NCI-H524 treated with DMSO at 0.1 percent for 48 hours (cell line): ENCODE results near the gene PCBP2.

Experiments
- DNase-seq: peaks from one replicate; lab custom pipeline; 2025; lab: John Stamatoyannopoulos, UW

PCBP2 gene

GRCh38 chr12:53493610-53494391, 41.9 kb downstream of the PCBP2 start:
- no peak for DNase-seq

GRCh38 chr12:53495903-53496751, 44.2 kb downstream of the PCBP2 start:
- no peak for DNase-seq

GRCh38 chr12:53496752-53497032, 44.8 kb downstream of the PCBP2 start:
- no peak for DNase-seq

- DNase-seq = no peak
These were observed 45.6 kb downstream of the PCBP2 start for GRCh38 chr12:53497461-53497860.

GRCh38 chr12:53498235-53498630, 46.3 kb downstream of the PCBP2 start:
- no peak for DNase-seq

- DNase-seq = no peak
These were observed 47.6 kb downstream of the PCBP2 start, which contains the start of gene MAP3K12 for GRCh38 chr12:53499266-53500141. Gene MAP3K12, minus strand, starts transcription at chr12:53499458. Its CDS starts 12,067 bp downstream, at chr12:53487391.

GRCh38 chr12:53500142-53500775, 48.4 kb downstream of the PCBP2 start:
- DNase-seq = no peak

GRCh38 chr12:53500776-53501614, 49.1 kb downstream of the PCBP2 start, which contains the start of gene TARBP2:
Gene TARBP2, plus strand, starts transcription at chr12:53501283. Its CDS starts 126 bp downstream, at chr12:53501409.
- peak; percentile 93 for DNase-seq

GRCh38 chr12:53501615-53502181, 49.8 kb downstream of the PCBP2 start:
- DNase-seq = no peak

- no peak for DNase-seq
These were observed 50.4 kb downstream of the PCBP2 start for GRCh38 chr12:53502331-53502730.

GRCh38 chr12:53502983-53503728, 51.3 kb downstream of the PCBP2 start:
- DNase-seq = no peak

- DNase-seq = no peak
These were observed 52.4 kb downstream of the PCBP2 start for GRCh38 chr12:53504004-53504920.

- no peak for DNase-seq
These were observed 53.2 kb downstream of the PCBP2 start for GRCh38 chr12:53505086-53505485.

- DNase-seq = no peak
These were observed 53.9 kb downstream of the PCBP2 start for GRCh38 chr12:53505555-53506449.

- DNase-seq = no peak
These were observed 54.5 kb downstream of the PCBP2 start for GRCh38 chr12:53506450-53506785.

GRCh38 chr12:53506881-53507602, 55.1 kb downstream of the PCBP2 start, which contains the start of gene NPFF:
Gene NPFF, minus strand, starts transcription at chr12:53507484. Its CDS starts 10 bp downstream, at chr12:53507474.
- DNase-seq = no peak

GRCh38 chr12:53507603-53507885, 55.6 kb downstream of the PCBP2 start:
- no peak for DNase-seq
